Neural cell (in vitro differentiated cells): Measurements from ENCODE around the gene CAPN10. TPM values are rescaled to one million over a fixed set of nuclear protein-coding genes. Genes with fewer than 3 reads are reported as not detected.

Source experiments
- H2AFZ ChIP-seq: fragments of 200-600, 300-800 bp; sonication (generic), shearing (Covaris generic); 2 replicates; pipeline ENCODE4 v1.6.0; 2014; ENCODE audit warnings: low read depth, mild to moderate bottlenecking, antibody characterized with exemption, low read length, moderate library complexity
- H3F3A ChIP-seq: fragments of 200-600 bp; shearing (Covaris generic); 2 replicates; pipeline ENCODE4 v1.6.1; 2016; ENCODE audit warnings: mild to moderate bottlenecking, moderate library complexity, mixed read lengths, antibody characterized with exemption, low read length; ENCODE audit not compliant: insufficient read depth, poor library complexity, severe bottlenecking
- H3K27ac ChIP-seq: fragments of 200-600, 300-800 bp; sonication (generic), shearing (Covaris generic); 2 replicates; pipeline ENCODE4 v1.5.1; 2014; ENCODE audit warnings: mild to moderate bottlenecking, low read length, moderate library complexity
- H3K27me3 ChIP-seq: fragments of 300-800, 200-600 bp; sonication (generic), shearing (Covaris generic); 2 replicates; pipeline ENCODE4 v1.6.0; 2014; ENCODE audit warnings: mild to moderate bottlenecking, low read depth, low read length, moderate library complexity; ENCODE audit not compliant: insufficient read depth
- H3K36me3 ChIP-seq: fragments of 300-800, 200-600 bp; sonication (generic), shearing (Covaris generic); 2 replicates; pipeline ENCODE4 v1.5.1; 2014; ENCODE audit warnings: mild to moderate bottlenecking, antibody characterized with exemption, low read length, moderate library complexity; ENCODE audit not compliant: insufficient read depth
- H3K4me2 ChIP-seq: fragments of 300-800, 200-600 bp; sonication (generic), shearing (Covaris generic); 2 replicates; pipeline ENCODE4 v1.6.0; 2014; ENCODE audit warnings: mild to moderate bottlenecking, low read length
- H3K4me3 ChIP-seq: fragments of 300-800, 200-600 bp; sonication (generic), shearing (Covaris generic); 2 replicates; pipeline ENCODE4 v1.5.1; 2014; ENCODE audit warnings: mild to moderate bottlenecking, low read length, moderate library complexity
- H3K79me2 ChIP-seq: fragments of 200-600 bp; shearing (Covaris generic); replicated peaks from 2 replicates; pipeline ENCODE4 v1.6.0; 2014; ENCODE audit warnings: mild to moderate bottlenecking, low read length, moderate library complexity; ENCODE audit not compliant: insufficient read depth
- H3K9ac ChIP-seq: fragments of 300-800, 200-600 bp; sonication (generic), shearing (Covaris generic); 2 replicates; pipeline ENCODE4 v1.6.1; 2016; ENCODE audit warnings: mild to moderate bottlenecking, low read length, mixed read lengths
- H3K9me2 ChIP-seq: fragments of 200-600 bp; shearing (Covaris generic); 2 replicates; pipeline ENCODE4 v1.6.1; 2016; ENCODE audit warnings: mild to moderate bottlenecking, low read length, mixed read lengths; ENCODE audit not compliant: insufficient read depth
- H3K9me3 ChIP-seq: fragments of 200-600, 300-800 bp; sonication (generic), shearing (Covaris generic); 2 replicates; pipeline ENCODE4 v1.6.1; 2016; ENCODE audit warnings: mild to moderate bottlenecking, mixed run types, low read length, moderate library complexity, mixed read lengths
- H4K20me1 ChIP-seq: fragments of 200-600 bp; shearing (Covaris generic); 2 replicates; pipeline ENCODE4 v1.6.1; 2016; ENCODE audit warnings: mild to moderate bottlenecking, mixed run types; ENCODE audit not compliant: insufficient read depth
- CTCF ChIP-seq: fragments of 450-650 bp; IDR thresholded peaks from 2 replicates; pipeline ENCODE4 v1.5.1; 2014; ENCODE audit warnings: antibody characterized with exemption, mild to moderate bottlenecking, moderate library complexity; ENCODE audit not compliant: poor library complexity, severe bottlenecking
- EP300 ChIP-seq: fragments of 450-650 bp; conservative IDR thresholded peaks from 2 replicates; pipeline ENCODE4 v1.6.1; 2014; ENCODE audit warnings: antibody characterized with exemption, mild to moderate bottlenecking, moderate library complexity; ENCODE audit not compliant: poor library complexity, severe bottlenecking
- EZH2 ChIP-seq: fragments of 200-600, 300-800 bp; shearing (Covaris generic), sonication (generic); IDR thresholded peaks from 2 replicates; pipeline ENCODE4 v1.6.1; 2014; ENCODE audit warnings: antibody characterized with exemption, low read length, borderline replicate concordance, mild to moderate bottlenecking; ENCODE audit not compliant: insufficient read depth, poor library complexity, severe bottlenecking
- MXI1 ChIP-seq: fragments of 450-650 bp; conservative IDR thresholded peaks from 2 replicates; pipeline ENCODE4 v1.6.1; 2014; ENCODE audit warnings: antibody characterized with exemption, mild to moderate bottlenecking; ENCODE audit not compliant: poor library complexity, severe bottlenecking
- POLR2AphosphoS5 ChIP-seq: IDR thresholded peaks from 2 replicates; pipeline ENCODE4 v1.6.1; 2012
- RAD21 ChIP-seq: fragments of 450-650 bp; conservative IDR thresholded peaks from 2 replicates; pipeline ENCODE4 v1.6.1; 2014; ENCODE audit warnings: antibody characterized with exemption, mild to moderate bottlenecking, moderate library complexity
- REST ChIP-seq: IDR thresholded peaks from 2 replicates; pipeline ENCODE4 v1.6.1; 2012; ENCODE audit warnings: borderline replicate concordance
- SMC3 ChIP-seq: fragments of 450-650 bp; conservative IDR thresholded peaks from 2 replicates; pipeline ENCODE4 v1.6.1; 2014; ENCODE audit warnings: antibody characterized with exemption, mild to moderate bottlenecking, moderate library complexity; ENCODE audit not compliant: poor library complexity
- TAF1 ChIP-seq: IDR thresholded peaks from 2 replicates; pipeline ENCODE4 v1.6.1; 2012; ENCODE audit warnings: low read depth
- polyA plus RNA-seq: library from polyadenylated mRNA; depleted of rRNA; stranded (reverse); fragments of >200 nt; gene quantifications from 2 replicates; pipeline ENCODE4 v1.2.3, GENCODE V29; 2014

CAPN10 gene
- polyA plus RNA-seq, 1 donor from 2014 or later: 120 TPM

- Histone ChIP-seq H4K20me1 (no peaks in the 10 kb centered on the region), H2AFZ (no peak overlapping the region), H3K9me2 (no peaks in the 10 kb centered on the region), H3K79me2 (peaks cover 26% of the 10 kb centered on the region), H3K9ac (no peak overlapping the region), H3K27ac (no peak overlapping the region), H3K4me2 (no peak overlapping the region), H3F3A (no peaks in the 10 kb centered on the region), H3K4me3 (no peak overlapping the region), H3K27me3 (no peaks in the 10 kb centered on the region), H3K36me3 (no peaks in the 10 kb centered on the region), H3K9me3 (no peaks in the 10 kb centered on the region)
- TF ChIP-seq CTCF (no peak), EP300 (no peak), SMC3 (no peak), EZH2 (no peak), RAD21 (no peak), REST (no peak), TAF1 (no peak), MXI1 (no peak), POLR2AphosphoS5 (no peak)
Observed at GRCh38 chr2:240590681-240591111, 4.2 kb downstream of the CAPN10 start.

GRCh38 chr2:240591226-240591625 lies 4.7 kb downstream of the CAPN10 start:
- Histone ChIP-seq H3K9ac (no peak overlapping the region), H4K20me1 (no peaks in the 10 kb centered on the region), H3F3A (no peaks in the 10 kb centered on the region), H3K36me3 (no peaks in the 10 kb centered on the region), H3K4me3 (no peak overlapping the region), H3K9me2 (no peaks in the 10 kb centered on the region), H2AFZ (no peak overlapping the region), H3K27ac (no peak overlapping the region), H3K9me3 (no peaks in the 10 kb centered on the region), H3K4me2 (no peak overlapping the region), H3K27me3 (no peaks in the 10 kb centered on the region), H3K79me2 (peaks cover 22% of the 10 kb centered on the region)
- TF ChIP-seq RAD21 (no peak), TAF1 (no peak), MXI1 (no peak), SMC3 (no peak), POLR2AphosphoS5 (no peak), CTCF (no peak), EZH2 (no peak), EP300 (no peak), REST (no peak)
